Adrenal gland (tissue), 12 donors: ENCODE results near the gene UBL7. TPM values are rescaled to one million over a fixed set of nuclear protein-coding genes. Genes with fewer than 3 reads are reported as not detected.

ENCODE experiments used
- DNase-seq, 7 donors: peaks; one replicate each; pipeline ENCODE4 v3.0.0-alpha.2; 2019 to 2020
- H3K27ac ChIP-seq, 5 donors: fragments of 200-600 bp; sonication (generic) in 4 of 5; 1 replicate in 3 of 5; 2 replicates in 2 of 5; pipeline versions ENCODE4 v1.5.1 to v1.8.0; 2016 to 2020; ENCODE audit warnings: mild to moderate bottlenecking in 1 of 5
- H3K27me3 ChIP-seq: fragments of 200-600 bp; 2 replicates; pipeline ENCODE4 v1.8.0; 2021
- H3K36me3 ChIP-seq, 2 donors: fragments of 200-600 bp; replicated peaks in 1 of 2; 1 replicate in 1 of 2; 2 replicates in 1 of 2; pipeline versions ENCODE4 v1.5.1 to v1.8.0; 2018 to 2022
- H3K4me1 ChIP-seq, 2 donors: fragments of 200-600 bp; replicated peaks in 1 of 2; 1 replicate in 1 of 2; 2 replicates in 1 of 2; pipeline versions ENCODE4 v1.5.1 to v1.8.0; 2018 to 2021
- H3K4me3 ChIP-seq, 4 donors: fragments of 200-600 bp; sonication (generic) in 3 of 4; one replicate each; pipeline ENCODE4 v1.5.1; 2016 to 2018
- H3K9me3 ChIP-seq, 3 donors: fragments of 200-600 bp; sonication (generic) in 1 of 3; replicated peaks in 1 of 3; 1 replicate in 2 of 3; 2 replicates in 1 of 3; pipeline versions ENCODE4 v1.5.1 to v1.8.0; 2016 to 2021
- CTCF ChIP-seq, 6 experiments: fragments of 450-650 bp in 4 of 6; fragments of 200-600 bp in 2 of 6; sonication (generic) in 1 of 6; IDR thresholded peaks; 1 replicate in 5 of 6; 2 replicates in 1 of 6; pipeline versions ENCODE4 v1.5.1 to v1.8.0; 2016 to 2021; ENCODE audit warnings: antibody characterized with exemption in 6 of 6, mild to moderate bottlenecking in 2 of 6, moderate library complexity in 1 of 6
- POLR2A ChIP-seq, 2 donors: fragments of 450-650 bp; IDR thresholded peaks; one replicate each; pipeline ENCODE4 v1.6.1; 2017; ENCODE audit warnings: antibody characterized with exemption in 2 of 2, mild to moderate bottlenecking in 2 of 2, moderate library complexity in 1 of 2
- WGBS, 4 donors: extraction: QIAGEN DNeasy Blood & Tissue Kit in 2 of 4; methylation state at CpG; one replicate each; pipeline versions ENCODE4 v1.1.5 to v1.1.7; 2013 to 2017; 5-methylcytosine and 5-hydroxymethylcytosine counted together
- intact Hi-C, 2 donors: fragments of 100-400 bp; cut with DNase I; formaldehyde crosslinking; loops; one replicate each; pipeline versions ENCODE4 v1.14.1 to v1.15.0; 2022 to 2023
- polyA plus RNA-seq, 3 donors: library from polyadenylated mRNA; stranded (reverse); fragments of 200-250 nt in 2 of 3; fragments of 350-450 nt in 1 of 3; fragmentation: Illumina TruSeq in 1 of 3; extraction: RNeasy Lipid Tissue Mini Kit (QIAGEN cat#74804) in 1 of 3; gene quantifications; one replicate each; pipeline ENCODE4 v1.2.3, GENCODE V29; 2013 to 2014
- total RNA-seq, 9 donors: library from RNA; depleted of rRNA in 4 of 9; stranded (reverse); fragments of >200 nt in 4 of 9; fragments of 120-200 nt in 1 of 9; fragmentation: NEBNext Ultra II Directional in 1 of 9; extraction: Animal tissue kit (Norgen Biotek cat#: 25700) in 1 of 9; gene quantifications; one replicate each; pipeline versions ENCODE4 v1.1.0 to v1.2.4, GENCODE V29; 2013 to 2023
- donor health status: healthy with polysubstance abuse.
- donor health status: Bipolar disorder and iron deficiency.
- donor health status: DM: yes; HTN: yes; CAD: no.
- donor health status: DM: no; HTN: no; CAD: no.
- donor health status: DM: no; HTN: no; CAD: no.
- donor health status: DM: yes; HTN: yes; CAD: no.

UBL7 gene
- total and polyA plus RNA-seq, 12 donors = 16.0 to 85.0 (median 50.2) TPM

GRCh38 chr15:74500401-74500800 lies 39.4 kb upstream of the UBL7 start:
- no peak for TF ChIP-seq POLR2A (IDR thresholded peaks at IDR 0.05)
- no peak for TF ChIP-seq CTCF (IDR thresholded peaks at IDR 0.05)
- no peaks in the 10 kb centered on the region for H3K9me3 ChIP-seq
- H3K4me1 ChIP-seq = no peaks in the 10 kb centered on the region
- 89 to 100% (median 97%) methylated on average over 2 of the region's 2 CpGs for WGBS, 4 donors
- H3K36me3 ChIP-seq = no peaks in the 10 kb centered on the region
- no peaks in the 10 kb centered on the region for H3K27me3 ChIP-seq
- no peak overlapping the region for H3K4me3 ChIP-seq
- no peak for DNase-seq
- intact Hi-C loops = no loop called here
- H3K27ac ChIP-seq = no peak overlapping the region

DNA sequence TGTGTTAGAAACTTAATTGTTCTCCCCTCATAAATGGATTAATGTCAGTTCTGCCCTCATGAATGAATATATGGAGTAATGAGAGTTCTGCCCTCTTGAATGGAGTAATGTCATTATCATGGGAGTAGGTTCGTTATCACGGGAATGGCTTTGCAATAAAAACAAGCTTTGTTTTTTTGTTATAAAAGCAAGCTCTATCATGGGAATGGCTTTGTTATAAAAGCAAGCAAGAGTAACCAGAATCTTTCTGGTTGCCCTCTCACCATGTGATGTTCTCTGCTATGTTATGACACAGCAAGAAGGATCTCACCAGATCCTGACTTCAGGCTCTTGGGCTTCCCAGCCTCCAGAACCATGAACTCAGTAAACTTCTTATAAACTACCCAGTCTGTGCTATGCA lies 38.4 kb upstream of the UBL7 start:
- Histone ChIP-seq H3K4me3 (no peak overlapping the region), H3K27me3 (no peaks in the 10 kb centered on the region), H3K36me3 (no peaks in the 10 kb centered on the region), H3K9me3 (no peaks in the 10 kb centered on the region), H3K4me1 (no peaks in the 10 kb centered on the region), H3K27ac (no peak overlapping the region)
- DNase-seq = no peak
- intact Hi-C loops = no loop called here
- WGBS, 4 donors = 78 to 92% (median 88%) methylated on average over 2 of the region's 2 CpGs
- no peak for TF ChIP-seq CTCF (IDR thresholded peaks at IDR 0.05)
- no peak for TF ChIP-seq POLR2A (IDR thresholded peaks at IDR 0.05)

DNA sequence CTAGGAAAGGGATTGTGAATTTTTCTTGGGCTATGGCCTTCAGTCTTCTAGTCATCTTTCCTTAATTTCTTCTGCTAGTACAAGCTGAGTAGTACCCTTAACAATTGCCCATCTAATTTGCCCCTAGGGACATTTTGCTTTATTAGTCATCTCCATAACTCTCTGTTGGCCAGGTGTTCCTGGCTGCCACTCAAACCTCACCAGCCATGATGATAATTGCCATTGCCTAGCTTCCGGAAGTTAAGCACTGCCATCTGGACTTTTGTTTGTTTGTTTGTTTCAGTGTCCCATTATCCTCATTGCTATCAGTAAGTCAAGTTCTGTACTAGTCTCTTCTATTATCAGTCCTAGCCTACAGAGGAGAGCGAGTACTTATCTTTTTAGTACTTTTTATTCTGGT lies 36.6 kb upstream of the UBL7 start:
- no peaks in the 10 kb centered on the region for H3K9me3 ChIP-seq
- no peaks in the 10 kb centered on the region for H3K27me3 ChIP-seq
- H3K4me1 ChIP-seq = no peaks in the 10 kb centered on the region
- TF ChIP-seq POLR2A (IDR thresholded peaks at IDR 0.05) = no peak
- no peak for TF ChIP-seq CTCF (IDR thresholded peaks at IDR 0.05)
- WGBS, 4 donors = 77 to 89% (median 86%) methylated on average over 2 of the region's 2 CpGs
- intact Hi-C loops = no loop called here
- no peaks in the 10 kb centered on the region for H3K36me3 ChIP-seq
- DNase-seq = no peak
- H3K27ac ChIP-seq = no peak overlapping the region
- no peak overlapping the region for H3K4me3 ChIP-seq

DNA sequence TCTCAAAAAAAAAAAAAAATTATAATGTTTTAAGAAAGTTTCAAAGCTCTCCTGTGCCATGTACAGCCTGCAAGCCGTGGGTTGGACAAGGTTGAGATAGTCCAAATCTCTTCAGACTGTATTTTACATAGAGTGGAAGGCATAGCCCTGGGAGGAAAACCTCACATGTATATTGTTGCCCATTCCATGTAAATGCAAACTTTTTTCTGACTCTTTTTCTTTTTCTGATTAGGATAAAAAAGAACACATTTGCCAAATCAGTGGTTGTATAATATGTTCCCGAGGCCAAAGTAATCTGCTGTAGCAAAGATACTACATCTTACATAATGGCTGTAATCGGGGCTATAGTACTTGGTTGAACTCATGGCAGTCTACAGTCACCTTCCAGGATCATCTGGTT lies 35.7 kb upstream of the UBL7 start:
- Histone ChIP-seq H3K4me3 (no peak overlapping the region), H3K9me3 (no peaks in the 10 kb centered on the region), H3K27ac (no peak overlapping the region), H3K4me1 (no peaks in the 10 kb centered on the region), H3K27me3 (no peaks in the 10 kb centered on the region), H3K36me3 (no peaks in the 10 kb centered on the region)
- WGBS, 4 donors = 87 to 94% (median 88%) methylated on average over 3 of the region's 3 CpGs
- intact Hi-C loops = no loop called here
- TF ChIP-seq POLR2A (IDR thresholded peaks at IDR 0.05) (no peak), CTCF (IDR thresholded peaks at IDR 0.05) (no peak)
- DNase-seq = no peak
